ENCODE measurements around the gene ZC3H12C.
"Not testable (repeated sequence)": the region's sequence is repeated elsewhere in the genome, so short reads cannot be mapped to it uniquely, and the experiment has no call there.

Gene ZC3H12C

DNA sequence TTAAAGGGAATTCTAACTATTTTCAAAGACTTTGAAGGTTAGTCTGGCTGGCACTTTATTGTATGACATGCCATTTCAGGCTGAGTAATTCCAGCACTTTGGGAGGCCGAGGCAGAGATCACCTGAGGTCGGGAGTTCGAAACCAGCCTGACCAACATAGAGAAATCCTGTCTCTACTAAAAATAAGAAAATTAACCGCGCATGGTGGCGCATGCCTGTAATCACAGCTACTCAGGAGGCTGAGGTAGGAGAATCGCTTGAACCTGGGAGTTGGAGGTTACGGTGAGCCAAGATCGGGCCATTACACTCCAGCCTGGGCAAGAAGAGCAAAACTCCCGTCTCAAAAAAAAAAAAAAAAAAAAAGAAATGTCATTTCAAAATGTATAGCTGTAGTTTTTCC lies 107.6 kb downstream of the ZC3H12C start:
- H3K4me3 ChIP-seq (ENCODE audit: control insufficient read depth in 1 of 7, extremely low read depth in 1 of 7, insufficient read depth in 4 of 7, low read depth in 2 of 7, low read length in 6 of 7): no peak overlapping the region
- no peaks in the 10 kb centered on the region for H3K4me1 ChIP-seq (ENCODE audit: control extremely low read depth in 1 of 4, control insufficient read depth in 4 of 4, insufficient read depth in 4 of 4, low read length in 3 of 4)
- no peak overlapping the region for H3K27ac ChIP-seq (ENCODE audit: insufficient read depth in 1 of 2, low read depth in 1 of 2, low read length in 2 of 2, poor library complexity in 1 of 2, severe bottlenecking in 2 of 2)
- H3K36me3 ChIP-seq (ENCODE audit: control insufficient read depth in 4 of 4, insufficient read depth in 4 of 4, low read length in 3 of 4): no peaks in the 10 kb centered on the region
- H3K27me3 ChIP-seq (replicated peaks in 2 of 5; ENCODE audit: control insufficient read depth in 4 of 5, insufficient read depth in 5 of 5, low read length in 4 of 5): no peaks in the 10 kb centered on the region
- ChIA-PET CTCF (interaction anchor here (0.8 to 4.8 kb wide), 19 partner anchors 15 to 1246 kb away, joined by 3 to 46 read pairs (median 4); no protein-coding TSS in a partner anchor), POLR2A (no interaction called here)
- 97% methylated on average over 7 of the region's 10 CpGs for WGBS (ENCODE audit: insufficient coverage)
- DNase-seq: no peak
- no peaks in the 10 kb centered on the region for H3K9me3 ChIP-seq (ENCODE audit: control extremely low read depth in 1 of 5, control insufficient read depth in 4 of 5, insufficient read depth in 2 of 5, low read depth in 1 of 5, low read length in 4 of 5)

DNA sequence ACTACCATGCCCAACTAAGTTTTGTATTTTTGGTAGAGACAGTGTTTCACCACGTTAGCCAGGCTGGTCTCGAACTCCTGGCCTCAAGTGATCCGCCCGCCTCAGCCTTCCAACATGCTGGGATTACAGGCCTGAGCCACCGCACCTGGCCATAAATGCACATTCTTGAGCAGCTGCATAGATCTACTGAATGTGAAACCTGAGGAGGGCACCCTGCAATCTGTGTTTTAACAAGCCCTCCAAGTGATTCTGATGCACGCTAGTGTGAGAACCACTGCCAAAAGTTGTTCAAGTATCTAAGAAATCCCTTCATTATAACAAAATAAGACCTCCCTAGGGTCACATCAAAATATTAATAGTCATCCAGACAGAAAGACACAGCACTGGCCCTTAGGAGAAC lies 113.9 kb downstream of the ZC3H12C start:
- DNase-seq: no peak
- no peaks in the 10 kb centered on the region for H3K27me3 ChIP-seq (replicated peaks in 2 of 5; ENCODE audit: control insufficient read depth in 4 of 5, insufficient read depth in 5 of 5, low read length in 4 of 5)
- H3K4me1 ChIP-seq (ENCODE audit: control extremely low read depth in 1 of 4, control insufficient read depth in 4 of 4, insufficient read depth in 4 of 4, low read length in 3 of 4): no peaks in the 10 kb centered on the region
- POLR2A ChIA-PET: no interaction called here
- CTCF ChIA-PET: no interaction called here
- H3K27ac ChIP-seq (ENCODE audit: insufficient read depth in 1 of 2, low read depth in 1 of 2, low read length in 2 of 2, poor library complexity in 1 of 2, severe bottlenecking in 2 of 2): no peak overlapping the region
- WGBS (ENCODE audit: insufficient coverage): 99% methylated on average over 6 of the region's 6 CpGs
- no peak overlapping the region for H3K4me3 ChIP-seq (ENCODE audit: control insufficient read depth in 1 of 7, extremely low read depth in 1 of 7, insufficient read depth in 4 of 7, low read depth in 2 of 7, low read length in 6 of 7)
- no peaks in the 10 kb centered on the region for H3K36me3 ChIP-seq (ENCODE audit: control insufficient read depth in 4 of 4, insufficient read depth in 4 of 4, low read length in 3 of 4)
- H3K9me3 ChIP-seq (ENCODE audit: control extremely low read depth in 1 of 5, control insufficient read depth in 4 of 5, insufficient read depth in 2 of 5, low read depth in 1 of 5, low read length in 4 of 5): no peaks in the 10 kb centered on the region

DNA sequence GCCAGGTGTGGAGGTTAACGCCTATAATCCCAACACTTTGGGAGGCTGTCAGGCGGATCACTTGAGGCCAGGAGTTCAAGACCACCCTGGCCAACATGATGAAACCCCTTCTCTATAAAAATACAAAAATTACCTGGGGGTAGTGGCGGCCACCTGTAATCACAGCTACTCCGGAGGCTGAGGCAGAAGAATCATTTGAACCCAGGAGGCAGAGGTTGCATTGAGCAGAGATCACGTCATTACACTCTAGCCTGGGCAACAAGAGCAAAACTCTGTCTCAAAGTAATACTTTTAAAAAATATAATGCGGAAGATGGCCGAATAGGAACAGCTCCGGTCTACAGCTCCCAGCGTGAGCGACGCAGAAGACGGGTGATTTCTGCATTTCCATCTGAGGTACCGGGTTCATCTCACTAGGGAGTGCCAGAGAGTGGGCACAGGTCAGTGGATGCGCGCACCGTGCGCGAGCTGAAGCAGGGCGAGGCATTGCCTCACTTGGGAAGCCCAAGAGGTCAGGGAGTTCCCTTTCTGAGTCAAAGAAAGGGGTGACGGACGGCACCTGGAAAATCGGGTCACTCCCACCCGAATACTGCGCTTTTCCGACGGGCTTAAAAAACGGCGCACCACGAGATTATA lies 115.6 kb downstream of the ZC3H12C start:
- POLR2A ChIA-PET; H3K27me3 ChIP-seq (replicated peaks in 2 of 5; ENCODE audit: control insufficient read depth in 4 of 5, insufficient read depth in 5 of 5, low read length in 4 of 5); H3K4me1 ChIP-seq (ENCODE audit: control extremely low read depth in 1 of 4, control insufficient read depth in 4 of 4, insufficient read depth in 4 of 4, low read length in 3 of 4); H3K9me3 ChIP-seq (ENCODE audit: control extremely low read depth in 1 of 5, control insufficient read depth in 4 of 5, insufficient read depth in 2 of 5, low read depth in 1 of 5, low read length in 4 of 5); CTCF ChIA-PET; H3K27ac ChIP-seq (ENCODE audit: insufficient read depth in 1 of 2, low read depth in 1 of 2, low read length in 2 of 2, poor library complexity in 1 of 2, severe bottlenecking in 2 of 2); H3K36me3 ChIP-seq (ENCODE audit: control insufficient read depth in 4 of 4, insufficient read depth in 4 of 4, low read length in 3 of 4): not testable (repeated sequence)
- peak overlapping the region in 2 of 7 experiments; percentile 55 to 67 for H3K4me3 ChIP-seq (ENCODE audit: control insufficient read depth in 1 of 7, extremely low read depth in 1 of 7, insufficient read depth in 4 of 7, low read depth in 2 of 7, low read length in 6 of 7)
- WGBS (ENCODE audit: insufficient coverage): 85% methylated on average over 5 of the region's 29 CpGs
- peak in 2 of 3 donors; percentile 30 to 32 for DNase-seq

DNA sequence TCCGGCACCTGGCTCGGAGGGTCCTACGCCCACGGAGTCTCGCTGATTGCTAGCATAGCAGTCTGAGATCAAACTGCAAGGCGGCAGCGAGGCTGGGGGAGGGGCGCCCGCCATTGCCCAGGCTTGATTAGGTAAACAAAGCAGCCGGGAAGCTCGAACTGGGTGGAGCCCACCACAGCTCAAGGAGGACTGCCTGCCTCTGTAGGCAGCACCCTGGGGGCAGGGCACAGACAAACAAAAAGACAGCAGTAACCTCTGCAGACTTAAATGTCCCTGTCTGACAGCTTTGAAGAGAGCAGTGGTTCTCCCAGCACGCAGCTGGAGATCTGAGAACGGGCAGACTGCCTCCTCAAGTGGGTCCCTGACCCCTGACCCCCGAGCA lies 116.1 kb downstream of the ZC3H12C start:
- CTCF ChIA-PET; H3K9me3 ChIP-seq (ENCODE audit: control extremely low read depth in 1 of 5, control insufficient read depth in 4 of 5, insufficient read depth in 2 of 5, low read depth in 1 of 5, low read length in 4 of 5); H3K4me1 ChIP-seq (ENCODE audit: control extremely low read depth in 1 of 4, control insufficient read depth in 4 of 4, insufficient read depth in 4 of 4, low read length in 3 of 4); H3K27ac ChIP-seq (ENCODE audit: insufficient read depth in 1 of 2, low read depth in 1 of 2, low read length in 2 of 2, poor library complexity in 1 of 2, severe bottlenecking in 2 of 2); DNase-seq; POLR2A ChIA-PET; H3K36me3 ChIP-seq (ENCODE audit: control insufficient read depth in 4 of 4, insufficient read depth in 4 of 4, low read length in 3 of 4); H3K27me3 ChIP-seq (replicated peaks in 2 of 5; ENCODE audit: control insufficient read depth in 4 of 5, insufficient read depth in 5 of 5, low read length in 4 of 5): not testable (repeated sequence)
- H3K4me3 ChIP-seq (ENCODE audit: control insufficient read depth in 1 of 7, extremely low read depth in 1 of 7, insufficient read depth in 4 of 7, low read depth in 2 of 7, low read length in 6 of 7): peak overlapping the region in 2 of 7 experiments; percentile 47 to 55
- no CpG with 5 or more reads among the region's 14 CpGs for WGBS (ENCODE audit: insufficient coverage)

DNA sequence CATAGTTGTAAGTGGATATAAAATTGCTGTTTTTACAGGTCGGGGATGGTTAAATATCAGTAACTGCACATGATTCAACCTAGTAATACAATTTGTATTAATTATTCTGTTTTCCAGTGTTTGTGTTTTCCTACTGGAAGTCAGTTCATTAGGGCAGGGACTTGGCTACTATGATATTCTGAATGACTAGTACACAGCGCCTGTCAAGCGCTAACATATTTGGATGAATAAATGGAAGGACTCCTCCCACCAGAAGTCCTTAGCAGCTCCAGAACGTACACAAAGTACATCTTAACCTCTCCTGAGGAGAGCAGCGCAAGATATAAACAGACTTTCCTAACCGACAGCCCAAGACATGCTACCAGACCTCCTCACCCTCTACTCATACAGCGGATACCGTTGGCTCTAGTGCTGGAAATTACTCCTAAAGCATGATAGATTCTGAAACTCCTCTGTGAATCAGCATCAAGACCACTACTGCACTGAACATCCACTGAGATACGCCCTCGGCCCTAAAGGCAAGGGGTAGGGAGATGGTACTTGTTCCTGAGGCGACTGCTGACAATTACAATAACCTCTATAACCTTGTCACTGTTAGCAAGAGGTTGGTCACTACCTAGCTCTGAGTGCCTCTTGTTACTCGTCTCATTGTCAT lies 124.2 kb downstream of the ZC3H12C start:
- no peak for DNase-seq
- CTCF ChIA-PET: interaction anchor here (1.0 to 1.6 kb wide), 2 partner anchors 11 to 13 kb away, joined by 3 to 4 read pairs; no protein-coding TSS in a partner anchor

DNA sequence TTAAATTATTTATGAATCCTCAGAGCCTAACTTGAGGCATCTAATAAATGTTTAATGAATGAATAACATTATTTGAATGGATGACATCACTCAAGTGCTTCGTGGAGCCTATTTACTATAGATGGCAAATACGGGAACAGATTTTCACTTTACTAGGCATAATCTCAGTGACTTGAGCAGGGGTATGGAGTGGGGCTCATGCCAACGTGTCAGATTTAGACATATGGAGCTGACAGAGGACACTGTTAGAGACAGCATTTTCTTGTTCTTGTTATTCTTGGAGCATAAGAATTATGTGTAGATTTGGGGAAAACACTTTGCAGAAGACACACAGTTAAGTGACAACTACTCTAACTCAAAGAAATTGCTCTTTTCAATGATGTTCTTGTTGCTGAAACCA lies 124.7 kb downstream of the ZC3H12C start:
- Histone ChIP-seq H3K36me3 (ENCODE audit: control insufficient read depth in 4 of 4, insufficient read depth in 4 of 4, low read length in 3 of 4) (peaks cover 0 to 2% (median 0%) of the 10 kb centered on the region in 4 experiments), H3K4me1 (ENCODE audit: control extremely low read depth in 1 of 4, control insufficient read depth in 4 of 4, insufficient read depth in 4 of 4, low read length in 3 of 4) (no peaks in the 10 kb centered on the region), H3K27ac (ENCODE audit: insufficient read depth in 1 of 2, low read depth in 1 of 2, low read length in 2 of 2, poor library complexity in 1 of 2, severe bottlenecking in 2 of 2) (no peak overlapping the region), H3K9me3 (ENCODE audit: control extremely low read depth in 1 of 5, control insufficient read depth in 4 of 5, insufficient read depth in 2 of 5, low read depth in 1 of 5, low read length in 4 of 5) (no peaks in the 10 kb centered on the region), H3K27me3 (replicated peaks in 2 of 5; ENCODE audit: control insufficient read depth in 4 of 5, insufficient read depth in 5 of 5, low read length in 4 of 5) (no peaks in the 10 kb centered on the region), H3K4me3 (ENCODE audit: control insufficient read depth in 1 of 7, extremely low read depth in 1 of 7, insufficient read depth in 4 of 7, low read depth in 2 of 7, low read length in 6 of 7) (no peak overlapping the region)
- POLR2A ChIA-PET: no interaction called here
- CTCF ChIA-PET: interaction anchor here (1.3 kb wide), 1 partner anchor 10 kb away, joined by 3 read pairs; no protein-coding TSS in a partner anchor
- 92% methylated on average over 3 of the region's 3 CpGs for WGBS (ENCODE audit: insufficient coverage)
- no peak for DNase-seq

More for the DNA sequence above, 124.2 kb downstream of the ZC3H12C start:
- WGBS (ENCODE audit: insufficient coverage): 97% methylated on average over 5 of the region's 12 CpGs
- POLR2A ChIA-PET: no interaction called here
- Histone ChIP-seq H3K36me3 (ENCODE audit: control insufficient read depth in 4 of 4, insufficient read depth in 4 of 4, low read length in 3 of 4) (peaks cover 0 to 2% (median 0%) of the 10 kb centered on the region in 4 experiments), H3K27me3 (replicated peaks in 2 of 5; ENCODE audit: control insufficient read depth in 4 of 5, insufficient read depth in 5 of 5, low read length in 4 of 5) (no peaks in the 10 kb centered on the region), H3K27ac (ENCODE audit: insufficient read depth in 1 of 2, low read depth in 1 of 2, low read length in 2 of 2, poor library complexity in 1 of 2, severe bottlenecking in 2 of 2) (no peak overlapping the region), H3K4me1 (ENCODE audit: control extremely low read depth in 1 of 4, control insufficient read depth in 4 of 4, insufficient read depth in 4 of 4, low read length in 3 of 4) (no peaks in the 10 kb centered on the region), H3K9me3 (ENCODE audit: control extremely low read depth in 1 of 5, control insufficient read depth in 4 of 5, insufficient read depth in 2 of 5, low read depth in 1 of 5, low read length in 4 of 5) (no peaks in the 10 kb centered on the region), H3K4me3 (ENCODE audit: control insufficient read depth in 1 of 7, extremely low read depth in 1 of 7, insufficient read depth in 4 of 7, low read depth in 2 of 7, low read length in 6 of 7) (no peak overlapping the region)

DNA sequence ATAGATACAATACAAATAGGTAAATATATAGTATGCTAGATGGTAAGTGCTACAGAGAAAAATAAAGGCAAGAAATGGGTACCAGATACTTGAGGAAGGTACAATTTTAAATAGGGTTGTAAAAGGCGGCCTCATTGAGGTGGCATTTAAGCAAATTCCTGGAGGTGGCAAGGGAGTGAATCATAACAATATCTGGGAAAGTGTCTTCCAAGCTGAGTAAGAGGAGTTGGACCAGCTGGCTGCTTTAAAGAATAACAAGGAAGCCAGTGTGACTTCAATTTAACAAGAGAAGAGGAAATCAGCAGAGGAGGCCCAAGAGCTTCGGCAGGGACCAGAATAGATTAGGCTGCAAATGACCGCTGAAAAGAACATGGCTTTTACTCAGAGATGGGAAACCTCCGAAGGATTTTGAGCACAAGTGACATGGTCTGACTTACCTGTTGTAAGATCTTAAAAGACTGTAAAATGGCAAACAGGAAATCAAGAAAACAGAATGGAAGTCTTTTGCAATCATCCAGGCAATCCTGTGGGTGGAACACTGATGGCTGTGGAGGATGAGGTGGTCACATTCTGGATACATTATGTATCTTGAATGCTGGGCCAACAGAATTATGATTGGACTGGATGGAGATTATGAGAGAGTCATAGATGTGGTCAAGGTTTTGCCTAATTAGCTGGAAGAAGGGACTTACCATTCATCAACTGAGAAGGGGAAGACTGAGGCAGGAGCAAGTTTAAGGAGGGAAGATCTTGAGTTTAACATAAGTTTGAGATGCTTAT lies 126.0 kb downstream of the ZC3H12C start:
- no peak for DNase-seq
- POLR2A ChIA-PET: no interaction called here
- Histone ChIP-seq H3K9me3 (ENCODE audit: control extremely low read depth in 1 of 5, control insufficient read depth in 4 of 5, insufficient read depth in 2 of 5, low read depth in 1 of 5, low read length in 4 of 5) (no peaks in the 10 kb centered on the region), H3K27ac (ENCODE audit: insufficient read depth in 1 of 2, low read depth in 1 of 2, low read length in 2 of 2, poor library complexity in 1 of 2, severe bottlenecking in 2 of 2) (no peak overlapping the region), H3K4me3 (ENCODE audit: control insufficient read depth in 1 of 7, extremely low read depth in 1 of 7, insufficient read depth in 4 of 7, low read depth in 2 of 7, low read length in 6 of 7) (no peak overlapping the region), H3K27me3 (replicated peaks in 2 of 5; ENCODE audit: control insufficient read depth in 4 of 5, insufficient read depth in 5 of 5, low read length in 4 of 5) (no peaks in the 10 kb centered on the region), H3K36me3 (ENCODE audit: control insufficient read depth in 4 of 4, insufficient read depth in 4 of 4, low read length in 3 of 4) (peaks cover 0 to 2% (median under 1%) of the 10 kb centered on the region in 4 experiments), H3K4me1 (ENCODE audit: control extremely low read depth in 1 of 4, control insufficient read depth in 4 of 4, insufficient read depth in 4 of 4, low read length in 3 of 4) (no peaks in the 10 kb centered on the region)
- 100% methylated on average over 4 of the region's 4 CpGs for WGBS (ENCODE audit: insufficient coverage)
- CTCF ChIA-PET: interaction anchor here (1.1 to 1.3 kb wide), 2 partner anchors 9 to 215 kb away, joined by 3 read pairs; no protein-coding TSS in a partner anchor
